ENCODE measurements around the gene TNP2.

The TNP2 gene

DNA sequence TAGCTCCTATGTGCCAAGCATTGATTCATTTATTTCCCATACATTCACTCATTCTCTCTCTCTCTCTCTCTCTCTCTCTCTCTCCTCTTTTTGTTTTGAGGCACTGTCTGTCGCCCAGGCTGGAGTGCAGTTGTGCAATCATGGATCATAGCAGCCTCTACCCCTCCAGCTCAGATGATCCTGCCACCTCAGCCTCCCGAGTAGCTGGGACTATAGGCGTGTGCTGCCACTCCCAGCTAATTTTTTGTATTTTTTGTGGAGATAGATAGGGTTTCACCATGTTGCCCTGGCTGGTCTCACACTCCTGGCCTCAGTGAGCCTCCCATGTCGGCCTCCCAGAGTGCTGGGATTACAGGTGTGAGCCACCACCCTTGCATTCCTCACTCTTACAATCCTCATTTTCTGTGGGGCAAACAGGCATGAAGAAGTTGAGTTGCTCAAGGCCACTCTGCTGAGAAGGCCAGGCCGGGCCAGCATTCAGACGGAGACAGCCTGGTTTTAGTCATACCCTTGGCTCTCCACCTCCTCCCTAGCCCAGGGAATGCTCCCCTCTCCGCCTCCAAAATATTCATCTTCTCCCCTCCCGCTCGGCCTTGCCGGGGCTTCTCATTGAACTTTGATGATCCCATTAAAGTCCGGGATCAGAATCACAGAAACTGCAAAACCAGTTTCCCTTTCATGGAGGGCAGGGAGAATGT, 7.9 kb upstream of the TNP2 start:
- DNase-seq = no peak

DNA sequence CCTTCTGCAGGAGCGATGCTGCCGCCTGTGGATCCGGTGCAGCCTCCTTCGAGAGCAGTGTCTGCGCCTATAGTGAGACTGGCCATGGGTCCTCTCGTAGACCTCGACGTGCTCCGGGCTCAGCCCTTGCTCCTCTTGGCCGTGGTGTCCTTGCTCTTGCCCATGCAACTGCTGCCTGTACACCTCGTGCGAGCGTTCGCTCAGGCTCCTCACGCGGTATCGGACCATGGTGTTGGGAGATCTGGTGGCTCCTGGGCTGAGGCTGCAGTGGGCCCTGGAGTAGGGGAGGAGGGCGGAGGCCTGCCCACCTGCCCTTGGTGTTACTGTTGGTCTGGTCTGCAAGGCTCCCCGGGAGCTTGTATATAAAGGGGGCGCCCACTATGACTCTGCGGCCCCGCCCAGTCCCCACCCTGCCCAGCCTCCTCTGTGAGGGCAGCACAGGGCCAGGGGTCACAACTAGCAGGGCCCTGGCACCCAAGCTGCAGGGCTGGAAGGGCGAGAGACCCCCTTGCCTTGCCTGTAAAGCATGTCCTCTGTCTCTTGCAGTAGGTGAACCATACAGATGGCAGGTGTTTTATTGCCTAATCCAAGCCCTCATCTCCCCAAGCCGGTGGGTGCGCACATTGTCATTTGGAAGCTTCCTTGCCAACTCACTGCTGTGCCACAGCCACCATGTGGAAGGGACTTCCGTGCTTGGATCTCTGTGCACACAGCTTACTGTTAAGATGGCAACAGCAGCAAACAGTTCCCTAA, 7.2 kb upstream of the TNP2 start, which contains the start of gene PRM2:
Gene PRM2, minus strand, starts transcription at position 338 of the 753 bp plus-strand sequence. Its CDS starts 110 bp downstream, at position 228.
- DNase-seq = no peak

DNA sequence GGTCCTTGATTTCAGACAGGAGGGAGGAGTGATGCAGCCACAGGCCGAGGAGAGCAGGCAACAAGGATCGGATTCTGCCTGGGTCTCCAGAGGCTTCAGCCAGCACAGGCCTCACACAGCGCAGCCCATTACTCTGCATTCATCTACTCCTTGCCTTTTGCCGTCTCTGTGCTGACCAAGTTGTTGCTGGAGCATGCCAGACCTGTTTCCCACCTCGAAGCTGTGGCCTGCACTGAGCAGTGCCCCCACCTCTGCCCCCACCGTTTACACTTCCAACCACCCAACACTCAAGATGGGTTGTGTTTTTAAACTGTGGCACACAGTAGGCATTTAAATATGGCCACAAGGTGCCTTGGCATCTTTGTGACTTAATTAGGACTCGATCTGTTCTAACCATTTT, 5.8 kb upstream of the TNP2 start:
- no peak for DNase-seq

DNA sequence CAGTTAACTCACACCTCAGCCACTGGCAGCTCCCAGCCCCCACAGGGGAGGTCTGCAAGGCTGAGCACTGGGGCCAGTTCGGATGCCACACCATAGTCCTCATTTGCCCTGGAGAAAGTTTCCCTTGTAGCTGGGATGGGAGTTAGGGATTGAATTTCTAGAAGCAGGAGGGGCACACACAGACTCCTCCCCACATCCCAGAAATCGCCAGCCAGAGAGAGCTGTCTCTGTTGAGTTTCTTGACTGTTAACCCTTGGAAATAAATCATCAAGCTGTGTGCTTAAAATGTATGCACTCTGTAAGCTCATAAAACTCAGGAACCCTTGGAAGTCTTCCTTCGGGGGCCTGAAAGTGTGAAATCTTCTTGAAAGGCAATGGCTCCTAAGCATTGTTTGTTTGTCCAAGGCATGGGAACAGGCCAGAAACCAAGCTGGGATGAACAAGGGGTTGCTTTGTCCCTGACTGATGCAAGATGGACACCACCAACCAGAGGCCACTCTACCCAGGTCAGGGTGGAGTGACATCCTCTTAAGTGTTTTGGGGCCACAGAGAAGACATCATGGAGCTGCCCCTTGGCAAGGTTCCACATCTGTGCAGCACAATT, 4.7 kb upstream of the TNP2 start:
- DNase-seq = no peak

DNA sequence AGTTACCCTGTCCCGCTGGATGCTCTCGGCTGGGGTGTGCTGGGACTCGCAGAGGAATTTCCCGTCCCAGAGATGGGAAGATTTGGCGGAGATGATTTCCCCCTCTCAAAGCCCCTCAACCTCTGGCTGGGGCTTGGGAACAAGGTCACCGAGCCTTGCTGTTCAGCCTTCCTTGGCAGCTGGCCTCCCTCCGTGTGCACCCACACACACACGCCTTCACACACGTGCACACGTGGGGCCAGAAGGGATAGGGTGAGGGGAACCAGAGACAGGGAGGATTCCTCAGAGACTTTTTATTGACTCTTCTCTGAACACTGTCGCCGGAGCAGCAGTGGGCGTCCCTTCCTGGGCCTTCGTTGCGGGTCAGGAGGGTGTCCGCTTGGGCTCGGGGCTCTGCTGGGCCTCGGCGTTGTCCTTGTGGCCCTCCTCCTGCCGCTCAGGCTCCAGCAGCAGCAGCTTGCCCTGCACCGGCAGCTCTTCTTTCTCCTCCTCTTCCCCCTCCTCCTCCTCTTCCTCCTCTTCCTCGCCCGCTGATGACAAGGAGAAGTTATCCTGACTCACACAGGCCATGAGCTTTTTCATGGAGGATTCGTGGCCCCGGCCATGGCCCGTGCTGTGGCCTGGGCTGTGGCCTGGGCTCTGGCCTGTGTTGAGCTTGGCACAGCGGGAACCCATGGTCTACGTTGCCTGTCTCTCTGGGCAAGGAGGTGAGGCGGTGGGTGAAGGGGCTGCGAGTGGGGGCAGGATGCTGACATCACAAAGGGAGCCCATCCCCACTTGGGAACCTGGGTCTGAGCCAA, 4.0 kb upstream of the TNP2 start, which contains the start of gene PRM3:
Gene PRM3, minus strand, starts transcription at position 709 of the 800 bp plus-strand sequence. Its CDS starts 34 bp downstream, at position 675.
- no peak for DNase-seq

DNA sequence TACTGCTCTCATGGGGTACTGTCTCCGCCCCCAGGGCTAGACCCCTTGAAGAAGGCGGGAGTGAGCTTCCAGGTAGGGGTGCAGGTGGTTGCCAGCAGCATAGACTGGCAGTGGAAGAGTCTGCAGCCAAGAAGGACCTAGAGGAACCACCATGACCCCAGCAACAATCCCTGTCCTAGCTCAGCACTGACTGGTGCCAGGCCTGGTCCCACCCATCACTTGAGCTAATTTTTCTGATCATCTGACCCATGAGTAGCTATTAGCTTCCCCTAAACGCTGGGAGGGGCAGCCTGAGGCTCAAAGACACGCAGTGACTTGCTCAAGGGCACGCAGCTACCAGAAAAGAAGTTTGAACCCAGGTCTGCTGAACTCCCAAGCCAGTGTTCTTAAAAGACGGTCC, 3.4 kb upstream of the TNP2 start:
- no peak for DNase-seq

DNA sequence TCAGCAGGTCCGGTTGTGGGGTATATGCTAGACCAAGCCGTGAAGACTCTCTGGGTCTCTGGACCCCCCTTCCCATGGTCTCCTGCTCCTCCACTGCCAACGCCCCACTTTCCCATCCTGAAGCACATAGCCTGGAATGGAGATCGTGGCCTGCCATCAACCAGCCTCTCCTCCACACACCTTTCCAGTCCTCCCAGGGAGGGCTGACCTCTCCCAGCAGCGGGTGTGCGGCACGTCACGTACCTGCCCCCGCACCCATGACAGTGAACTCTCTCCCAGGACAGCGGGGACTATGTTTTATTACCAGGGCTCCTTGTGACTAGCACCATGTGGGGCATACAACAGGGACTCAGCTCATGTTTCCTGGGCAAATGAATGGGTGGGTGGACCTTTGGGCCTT, 2.5 kb upstream of the TNP2 start:
- DNase-seq = no peak

DNA sequence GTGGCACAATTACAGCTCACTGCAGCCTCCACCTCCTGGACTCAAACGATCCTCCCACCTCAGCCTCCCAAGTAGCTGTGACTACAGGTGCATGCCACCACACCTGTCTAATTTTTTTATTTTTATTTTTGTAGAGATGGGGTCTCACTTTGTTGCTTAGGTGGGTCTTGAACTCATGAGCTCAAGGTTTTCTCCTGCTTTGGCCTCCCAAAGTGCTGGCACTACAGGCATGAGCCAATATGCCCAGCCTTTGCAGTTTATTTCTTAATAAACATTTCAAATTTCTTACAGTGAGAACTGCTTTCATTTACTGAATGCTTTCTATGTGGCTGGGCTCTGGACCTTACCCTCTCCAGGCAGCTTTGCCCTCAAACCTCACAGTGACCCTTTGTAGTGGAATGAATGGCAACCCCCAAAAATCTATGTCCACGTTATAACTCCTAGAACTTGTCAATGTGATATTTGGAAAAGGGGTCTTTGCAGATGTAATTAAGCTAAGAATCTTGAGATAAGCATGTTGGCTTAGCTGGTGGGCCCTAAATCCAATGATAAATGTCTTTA, 1.6 kb upstream of the TNP2 start:
- DNase-seq = no peak

DNA sequence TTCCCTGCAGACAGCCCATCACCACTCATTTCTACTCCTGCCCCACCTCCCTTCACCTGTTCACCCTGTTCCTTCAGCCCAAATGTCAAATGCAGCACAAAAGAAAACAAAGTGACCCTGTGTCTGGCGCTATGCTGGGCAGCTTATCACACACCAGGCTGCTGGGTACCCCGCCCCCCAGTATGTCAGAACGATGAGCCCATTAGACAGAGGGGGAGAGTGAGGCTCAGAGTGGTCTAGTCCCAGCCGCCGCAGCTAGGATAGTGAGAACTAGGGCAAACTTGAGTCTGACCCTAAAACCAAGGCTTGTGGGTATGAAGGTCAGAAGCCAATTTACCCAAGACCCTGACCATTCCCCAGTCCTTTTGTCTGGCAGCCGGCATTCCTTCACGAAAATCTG, 4.0 kb downstream of the TNP2 start:
- no peak for DNase-seq

DNA sequence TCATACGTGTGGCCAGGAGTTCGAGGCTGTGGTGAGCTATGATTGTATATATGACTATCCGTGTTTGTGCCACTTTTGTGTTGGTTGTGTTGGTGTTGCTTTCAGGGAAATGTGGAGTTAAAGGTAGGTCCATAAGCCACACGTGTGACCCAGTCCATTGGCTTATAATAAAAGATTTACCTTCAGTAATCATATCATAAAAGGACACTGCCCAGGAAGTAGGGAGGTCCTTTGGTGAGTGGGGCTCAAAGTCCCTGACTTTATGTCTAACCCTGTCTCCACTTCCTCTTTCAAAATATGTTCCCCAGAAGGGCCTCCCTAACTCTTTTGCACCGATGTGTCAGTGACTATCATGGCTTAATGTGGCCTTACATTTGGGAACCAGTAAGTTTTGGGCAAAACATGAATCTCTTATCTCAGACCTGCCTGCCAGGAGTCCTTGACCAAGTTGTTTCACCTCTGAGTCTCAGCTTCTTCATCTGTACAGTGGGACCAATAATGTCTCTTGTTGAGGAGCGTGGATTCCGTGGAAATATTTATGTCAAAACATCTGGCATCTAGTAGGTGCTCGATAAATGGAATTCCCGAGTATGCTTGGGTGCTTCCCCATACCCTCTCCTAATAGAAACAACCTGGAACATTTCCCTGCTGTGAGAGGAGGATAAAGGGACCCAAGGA, 4.8 kb downstream of the TNP2 start:
- no peak for DNase-seq

DNA sequence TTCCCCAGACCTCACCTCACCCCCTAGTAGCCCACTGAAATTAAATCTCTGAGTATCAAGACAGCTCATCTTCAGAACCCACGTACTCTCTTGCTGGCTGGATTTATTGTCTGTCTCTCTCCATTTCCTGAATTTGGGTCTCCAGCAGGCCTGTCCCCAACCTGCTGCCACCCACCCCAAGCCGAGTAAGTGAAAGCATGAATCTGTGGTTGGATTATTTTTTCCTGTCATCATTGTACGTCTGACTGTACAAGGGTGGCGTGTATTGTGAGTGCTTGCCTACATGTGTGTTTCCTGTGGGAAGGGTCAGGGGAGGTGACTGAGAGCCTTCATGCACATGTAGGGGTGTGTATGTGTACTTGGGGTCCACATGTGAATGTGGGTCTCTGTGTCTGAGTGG, 5.4 kb downstream of the TNP2 start:
- no peak for DNase-seq

DNA sequence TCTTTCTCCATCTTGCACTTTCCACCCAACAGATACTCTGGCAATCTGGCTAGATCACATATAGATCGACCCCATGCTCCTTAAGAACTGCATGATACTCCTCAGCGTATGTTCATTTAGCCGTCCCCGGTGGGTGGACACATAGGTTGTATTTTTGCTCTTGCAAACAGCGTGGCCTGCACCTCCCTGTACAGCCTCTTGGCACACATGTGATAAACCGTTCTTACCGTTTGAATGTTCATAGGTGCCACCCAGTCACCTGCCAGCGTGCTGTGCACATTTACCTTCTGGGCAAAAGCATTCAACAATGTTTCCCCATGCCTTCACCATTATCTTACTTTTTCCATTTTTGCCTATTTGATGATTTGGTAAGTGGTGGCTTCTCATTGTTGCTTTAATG, 6.2 kb downstream of the TNP2 start:
- no peak for DNase-seq

DNA sequence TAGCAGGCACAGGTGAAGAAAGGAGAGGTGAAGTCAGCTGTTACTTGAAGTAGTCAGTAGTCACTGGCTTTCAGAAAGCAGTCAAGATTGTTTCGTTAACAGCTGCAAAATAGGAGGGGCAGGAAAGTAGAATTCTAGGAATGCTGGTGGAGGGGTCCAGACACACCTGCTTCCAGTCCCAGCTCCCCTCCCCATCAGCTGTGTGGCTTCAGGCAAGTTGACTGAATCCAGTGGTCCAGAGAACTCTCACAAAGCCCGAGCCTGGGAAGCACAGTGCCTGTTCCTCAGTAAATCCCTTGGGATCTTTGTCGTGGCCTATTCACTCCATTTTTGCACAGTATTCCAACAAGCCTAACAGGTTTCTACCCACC, 8.5 kb downstream of the TNP2 start:
- no peak for DNase-seq

DNA sequence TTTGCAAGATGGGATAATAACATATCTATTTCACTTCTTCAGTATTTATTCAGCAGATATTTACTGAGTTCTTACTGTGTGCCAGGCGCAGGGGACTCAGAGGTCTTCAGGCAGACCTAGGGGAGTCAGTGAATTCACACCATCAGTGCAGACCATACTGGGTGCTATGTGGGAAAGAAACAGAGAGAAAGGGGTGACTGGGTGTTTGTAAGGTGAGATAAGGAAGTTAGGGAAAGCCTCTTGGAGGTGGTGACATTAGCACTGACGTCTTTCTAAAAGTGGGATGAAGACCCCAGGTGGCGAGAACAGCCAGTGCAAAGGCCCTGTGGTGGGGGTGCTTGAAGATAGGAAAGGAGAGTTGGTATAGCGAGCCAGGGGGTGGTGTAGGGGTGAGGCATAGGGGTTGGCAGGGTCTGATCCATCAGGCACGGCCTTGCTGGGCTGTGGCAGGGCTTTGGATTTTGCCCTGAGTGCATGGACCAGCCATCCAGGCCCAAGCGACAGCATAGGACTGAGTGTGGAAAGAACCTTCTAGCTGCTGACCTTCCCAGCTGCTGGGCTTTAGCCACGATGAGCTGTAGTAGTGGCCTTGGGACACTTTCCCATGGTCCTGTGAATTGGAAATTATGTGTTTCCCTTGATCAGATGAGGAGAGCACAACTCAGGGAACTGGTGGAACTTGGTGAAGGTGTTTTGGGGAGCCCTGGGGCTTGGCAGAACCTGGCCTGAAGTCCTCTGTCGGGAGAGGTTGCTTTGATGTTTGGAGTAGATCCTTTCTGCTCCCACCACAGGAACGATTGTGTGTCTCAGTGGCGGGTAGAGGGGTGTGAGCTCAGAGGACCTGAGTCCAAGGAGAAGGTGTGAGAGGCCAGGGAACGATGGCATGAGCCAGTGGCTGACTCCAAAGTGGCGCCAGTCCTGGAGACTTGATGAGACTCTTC, 9.2 kb downstream of the TNP2 start:
- no peak for DNase-seq

DNA sequence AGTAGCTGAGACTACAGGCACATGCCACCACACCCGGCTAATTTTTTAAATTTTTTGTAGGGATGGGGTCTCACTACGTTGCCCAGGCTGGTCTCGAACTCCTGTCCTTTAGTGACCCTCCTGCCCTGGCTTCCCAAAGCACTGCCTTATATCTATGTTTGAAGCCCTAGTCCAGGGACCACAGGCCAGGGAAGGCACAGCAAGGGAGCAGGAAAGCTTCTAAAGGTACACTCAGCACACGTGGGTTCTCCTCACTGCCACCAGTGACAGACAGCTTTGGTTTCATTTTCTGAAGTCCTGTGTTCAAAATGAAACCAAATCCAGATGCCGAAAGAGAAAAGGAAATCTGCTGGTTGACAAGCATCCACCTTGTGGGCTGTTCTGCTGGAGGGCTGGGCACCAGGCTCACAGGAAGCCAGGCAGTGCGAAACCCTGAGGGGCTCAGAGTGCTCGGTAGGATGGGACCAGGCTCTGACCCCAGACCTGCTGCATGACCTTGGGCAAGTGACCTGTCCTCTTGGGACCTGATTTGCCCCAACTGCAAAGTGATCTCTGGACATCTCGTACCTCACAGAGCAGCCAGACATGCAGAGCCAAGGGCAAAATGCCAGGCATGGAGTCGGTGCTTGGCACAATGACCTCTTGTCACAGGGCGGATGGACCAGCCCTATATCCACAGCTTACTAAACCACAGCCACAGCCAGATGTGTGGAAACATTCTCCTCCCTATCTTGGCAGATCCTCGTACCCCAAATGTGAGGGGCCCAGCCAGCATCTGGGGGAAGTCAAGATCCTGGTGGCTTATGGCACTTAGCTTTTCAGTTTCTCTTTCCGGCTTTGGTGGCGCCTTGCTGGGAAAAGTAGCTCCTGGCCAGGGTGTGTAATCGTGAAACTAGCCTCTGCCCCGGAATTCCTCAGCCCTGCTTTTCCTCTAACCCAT, 10.3 kb downstream of the TNP2 start:
- DNase-seq = no peak

DNA sequence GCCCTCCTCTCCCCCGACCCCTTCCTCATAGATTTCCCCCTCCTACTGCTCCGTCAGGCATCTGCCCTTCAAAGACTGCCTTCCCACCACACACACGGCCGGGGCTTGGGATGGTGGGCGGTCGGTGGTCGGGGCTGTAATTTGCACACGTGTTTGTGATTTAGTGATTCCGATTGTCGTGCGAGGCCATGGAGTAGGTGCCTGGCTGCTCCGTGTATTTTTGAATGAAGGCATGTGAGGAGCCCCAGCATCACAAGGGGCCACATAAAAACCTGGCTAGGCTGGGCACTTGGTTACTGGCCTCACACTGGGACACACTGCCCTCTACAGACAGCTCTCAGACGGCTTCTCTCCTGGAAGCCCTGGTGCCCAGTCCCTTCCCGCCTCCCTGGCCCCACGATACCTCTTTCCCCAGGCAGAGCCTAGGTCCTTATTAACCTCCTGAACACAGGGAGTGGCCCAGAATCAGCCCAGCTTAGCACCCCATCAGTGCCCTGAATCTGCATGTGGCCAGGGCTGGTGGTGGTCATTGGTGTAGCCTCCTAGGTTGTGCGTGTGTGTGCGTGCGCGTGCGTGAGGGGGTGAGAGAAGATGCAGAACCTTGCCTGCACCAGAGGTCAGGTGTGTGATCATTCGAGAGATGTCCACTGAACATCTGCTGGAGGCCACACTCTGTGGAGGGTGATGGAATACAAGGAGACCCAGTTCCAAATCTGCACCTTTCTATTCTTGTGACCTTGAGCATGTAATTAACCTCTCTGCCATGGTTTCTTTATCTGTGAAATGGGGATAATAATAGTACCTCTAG, 11.8 kb downstream of the TNP2 start:
- peak; percentile 73 for DNase-seq

DNA sequence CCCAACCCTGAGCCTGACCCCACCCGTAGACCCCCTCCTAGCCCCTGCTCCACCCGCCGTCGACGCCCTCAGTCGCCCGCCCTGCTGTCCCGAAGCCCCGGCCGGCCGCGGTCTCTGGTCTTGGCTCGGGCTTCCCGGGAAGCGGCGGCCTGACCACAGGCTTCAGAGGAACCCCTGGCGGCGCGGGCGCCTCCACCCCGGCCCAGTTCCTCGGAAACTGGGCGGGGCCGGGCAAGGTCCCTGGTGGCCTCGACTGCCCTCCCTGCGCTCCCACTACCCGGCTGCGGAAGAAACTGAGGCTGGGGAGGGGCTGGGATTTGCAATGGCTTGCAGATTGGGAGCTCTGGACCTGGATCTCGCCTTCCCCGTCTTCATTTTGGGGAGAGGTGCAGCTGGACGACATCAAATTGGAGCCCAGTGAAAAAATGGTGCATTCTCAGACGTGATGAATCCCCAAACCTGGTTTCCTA, 12.4 kb downstream of the TNP2 start:
- no peak for DNase-seq

DNA sequence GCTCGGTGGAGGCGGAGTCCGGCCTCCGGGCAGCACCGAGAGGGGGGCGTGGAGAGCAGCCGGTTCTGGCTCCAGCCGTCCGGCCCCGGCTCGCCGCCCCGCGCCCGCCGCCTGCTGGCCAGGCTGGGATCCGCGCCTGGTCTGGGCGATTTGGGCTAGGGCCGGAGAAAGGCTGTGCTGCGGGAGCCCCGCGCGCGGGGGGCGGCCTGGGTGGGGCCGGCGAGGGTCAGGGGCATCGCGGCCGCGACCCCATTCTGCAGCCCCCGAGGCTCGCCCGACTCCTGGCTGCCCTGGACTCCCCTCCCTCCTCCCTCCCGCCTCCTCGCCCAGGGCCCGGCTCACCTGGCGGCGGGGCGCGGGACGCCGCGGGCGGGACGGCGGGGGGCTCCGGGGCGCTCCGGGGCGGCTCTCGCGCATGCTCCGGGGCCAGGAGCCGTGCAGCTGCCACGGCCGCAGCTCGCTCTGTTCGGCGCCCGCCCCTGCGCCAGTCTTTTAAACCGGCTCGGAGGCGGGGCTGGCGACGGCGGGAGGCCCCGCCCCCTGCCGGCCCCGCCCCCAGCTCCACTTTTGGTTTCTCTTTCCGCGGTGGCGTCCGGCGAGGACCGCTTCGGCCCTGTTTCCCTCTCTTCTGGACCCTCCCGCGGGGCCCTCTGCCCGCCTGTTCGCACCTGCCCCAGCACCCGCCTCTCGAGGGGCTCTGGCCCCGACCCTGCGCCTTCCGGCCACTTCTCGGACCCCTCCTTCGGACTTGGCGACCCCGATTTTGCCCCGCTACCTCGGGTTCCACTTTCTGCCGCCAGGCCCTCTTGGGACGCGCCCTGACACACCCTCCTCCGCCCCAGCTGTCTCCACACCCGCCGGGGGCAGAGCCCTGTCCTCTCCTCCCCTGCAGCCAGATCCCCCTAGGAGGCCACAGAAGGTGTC, 13.1 kb downstream of the TNP2 start, which contains the start of gene SOCS1:
Gene SOCS1, minus strand, starts transcription at position 468 of the 924 bp plus-strand sequence. CDS start 726 bp downstream, outside the sequence.
- peak; percentile 34 for DNase-seq

All from SHP77 treated with DMSO at 0.1 percent for 48 hours (cell line).